Esophagus muscularis mucosa (tissue), 3 donors: Measurements from ENCODE around the gene WAC.

Experiments used
- CTCF ChIP-seq, 3 experiments: fragments of 200-600 bp in 2 of 3; fragments of 450-650 bp in 1 of 3; sonication (generic) in 2 of 3; IDR thresholded peaks; one replicate each; pipeline ENCODE4 v1.5.1; 2017 to 2019; ENCODE audit warnings: antibody characterized with exemption in 3 of 3, mild to moderate bottlenecking in 2 of 3, moderate library complexity in 1 of 3
- POLR2A ChIP-seq: fragments of 450-650 bp; IDR thresholded peaks from one replicate; pipeline ENCODE4 v1.6.1; 2017; ENCODE audit warnings: antibody characterized with exemption, moderate library complexity, mild to moderate bottlenecking, low read depth
- POLR2AphosphoS5 ChIP-seq, 2 donors: sonication (generic); formaldehyde crosslinking; IDR thresholded peaks; one replicate each; pipeline ENCODE4 v1.6.1; 2017; ENCODE audit warnings: antibody characterized with exemption in 2 of 2

- peak in 2 of 3 experiments; percentile 7 to 18 for TF ChIP-seq CTCF (IDR thresholded peaks at IDR 0.05)
- peak; percentile 86 to 87 for TF ChIP-seq POLR2AphosphoS5 (IDR thresholded peaks at IDR 0.05)
- no peak for TF ChIP-seq POLR2A
These were observed at the start of gene WAC for GRCh38 chr10:28532337-28533185.
